ENCODE measurements around the gene GPX2. TPM values are rescaled to one million over a fixed set of nuclear protein-coding genes. Genes with fewer than 3 reads are reported as not detected.

GPX2 gene
- total RNA-seq, 1 donor from 2014 or later = not detected

- TF ChIP-seq EZH2 (IDR thresholded peaks at IDR 0.05; ENCODE audit: insufficient read depth, low read length) (no peak), CTCF (IDR thresholded peaks at IDR 0.05; ENCODE audit: insufficient read depth, low read depth, low read length) (no peak)
- Histone ChIP-seq H3K4me2 (ENCODE audit: low read length) (no peak overlapping the region), H3K36me3 (ENCODE audit: insufficient read depth, low read length) (no peaks in the 10 kb centered on the region), H3K27ac (ENCODE audit: low read depth, low read length) (no peak overlapping the region), H4K20me1 (ENCODE audit: insufficient read depth, low read length) (no peaks in the 10 kb centered on the region), H3K4me1 (ENCODE audit: insufficient read depth, low read length) (no peaks in the 10 kb centered on the region), H3K79me2 (ENCODE audit: insufficient read depth, low read length) (no peaks in the 10 kb centered on the region), H3K27me3 (ENCODE audit: insufficient read depth, low read length) (peaks cover 20% of the 10 kb centered on the region), H3K9ac (ENCODE audit: low read length) (no peak overlapping the region), H3K9me3 (ENCODE audit: insufficient read depth, low read depth, low read length) (no peaks in the 10 kb centered on the region), H3K4me3 (ENCODE audit: insufficient read depth, low read depth, low read length) (no peak overlapping the region), H2AFZ (ENCODE audit: low read depth, low read length) (no peak overlapping the region)
- no peak for DNase-seq (ENCODE audit: low read depth)
- Mint-ChIP-seq H3K27me3 (ENCODE audit: low read depth, unreplicated experiment) (peaks cover 12% of the 10 kb centered on the region), H3K4me3 (ENCODE audit: unreplicated experiment) (no peak overlapping the region), H3K4me1 (ENCODE audit: low read depth, unreplicated experiment) (no peaks in the 10 kb centered on the region), H3K27ac (ENCODE audit: unreplicated experiment) (no peak overlapping the region), H3K9me3 (ENCODE audit: unreplicated experiment) (peaks cover 6% of the 10 kb centered on the region), H3K36me3 (ENCODE audit: low read depth, unreplicated experiment) (no peaks in the 10 kb centered on the region)
- no peak for FAIRE-seq
These were observed 53.2 kb downstream of the GPX2 start for GRCh38 chr14:64889352-64889751.

Other genes starting within 250 kb of the GPX2 start
- gene PLEKHG3, start 238.3 kb downstream of the GPX2 start, total RNA-seq = 84.1 and 98.6 TPM in 2 replicates
- 0.32 and 0.43 TPM in 2 replicates for gene SPTB, start 62.8 kb downstream of the GPX2 start, total RNA-seq
- gene CHURC1, start 28.3 kb downstream of the GPX2 start, total RNA-seq = 45.3 and 48.1 TPM in 2 replicates
- 32.1 and 36.3 TPM in 2 replicates for gene RAB15, start 29.6 kb upstream of the GPX2 start, total RNA-seq
- 19.9 and 20.0 TPM in 2 replicates for gene FNTB, start 44.1 kb upstream of the GPX2 start, total RNA-seq
- 113 and 115 TPM in 2 replicates for gene MAX, start 159.8 kb upstream of the GPX2 start, total RNA-seq